NCI-H82 treated with DMSO at 0.1 percent for 48 hours (cell line): ENCODE data around the gene NRG4.
"Not testable (repeated sequence)": the region's sequence is repeated elsewhere in the genome, so short reads cannot be mapped to it uniquely, and the experiment has no call there.

Experiments
- DNase-seq: peaks from one replicate; lab custom pipeline; 2025; ENCODE audit not compliant: unreplicated experiment; lab: John Stamatoyannopoulos, UW

Gene NRG4

GRCh38 chr15:75994220-75994619 is 18.0 kb downstream of the NRG4 start:
- DNase-seq = no peak

GRCh38 chr15:75992897-75993296 is 19.3 kb downstream of the NRG4 start:
- DNase-seq = no peak

GRCh38 chr15:75989875-75990274 is 22.3 kb downstream of the NRG4 start:
- no peak for DNase-seq

GRCh38 chr15:75989045-75989444 is 23.2 kb downstream of the NRG4 start:
- DNase-seq = no peak

GRCh38 chr15:75985971-75986370 is 26.3 kb downstream of the NRG4 start:
- no peak for DNase-seq

- not testable (repeated sequence) for DNase-seq
Observed at GRCh38 chr15:75984706-75985105, 27.5 kb downstream of the NRG4 start.

GRCh38 chr15:75982468-75982867 is 29.8 kb downstream of the NRG4 start:
- no peak for DNase-seq

- no peak for DNase-seq
Observed at GRCh38 chr15:75981149-75981815, 30.9 kb downstream of the NRG4 start.

- not testable (repeated sequence) for DNase-seq
Observed at GRCh38 chr15:75976766-75977165, 35.5 kb downstream of the NRG4 start.

- no peak for DNase-seq
Observed at GRCh38 chr15:75966073-75966472, 46.2 kb downstream of the NRG4 start.

- DNase-seq = no peak
Observed at GRCh38 chr15:75961331-75961730, 50.9 kb downstream of the NRG4 start.

- DNase-seq = no peak
Observed at GRCh38 chr15:75955720-75956119, 56.5 kb downstream of the NRG4 start.

GRCh38 chr15:75952525-75952924 is 59.7 kb downstream of the NRG4 start:
- DNase-seq = no peak

- no peak for DNase-seq
Observed at GRCh38 chr15:75948761-75949296, 63.4 kb downstream of the NRG4 start.

GRCh38 chr15:75947092-75947491 is 65.1 kb downstream of the NRG4 start:
- DNase-seq = no peak

- no peak for DNase-seq
Observed at GRCh38 chr15:75945953-75946352, 66.3 kb downstream of the NRG4 start.

- DNase-seq = no peak
Observed at GRCh38 chr15:75943713-75944215, 68.5 kb downstream of the NRG4 start.

GRCh38 chr15:75943246-75943645 is 69.0 kb downstream of the NRG4 start:
- no peak for DNase-seq

GRCh38 chr15:75942464-75942863 is 69.8 kb downstream of the NRG4 start:
- no peak for DNase-seq

GRCh38 chr15:75930866-75931265 is 81.4 kb downstream of the NRG4 start:
- no peak for DNase-seq

- DNase-seq = no peak
Observed at GRCh38 chr15:75929799-75930565, 82.2 kb downstream of the NRG4 start.
